ENCODE measurements around the gene RAB11FIP4. TPM values are rescaled to one million over a fixed set of nuclear protein-coding genes. Genes with fewer than 3 reads are reported as not detected.
"Not testable (repeated sequence)": the region's sequence is repeated elsewhere in the genome, so short reads cannot be mapped to it uniquely, and the experiment has no call there.

Gene RAB11FIP4
- total and polyA plus RNA-seq, 8 donors, result 6.5 to 42.7 (median 24.5) TPM

DNA sequence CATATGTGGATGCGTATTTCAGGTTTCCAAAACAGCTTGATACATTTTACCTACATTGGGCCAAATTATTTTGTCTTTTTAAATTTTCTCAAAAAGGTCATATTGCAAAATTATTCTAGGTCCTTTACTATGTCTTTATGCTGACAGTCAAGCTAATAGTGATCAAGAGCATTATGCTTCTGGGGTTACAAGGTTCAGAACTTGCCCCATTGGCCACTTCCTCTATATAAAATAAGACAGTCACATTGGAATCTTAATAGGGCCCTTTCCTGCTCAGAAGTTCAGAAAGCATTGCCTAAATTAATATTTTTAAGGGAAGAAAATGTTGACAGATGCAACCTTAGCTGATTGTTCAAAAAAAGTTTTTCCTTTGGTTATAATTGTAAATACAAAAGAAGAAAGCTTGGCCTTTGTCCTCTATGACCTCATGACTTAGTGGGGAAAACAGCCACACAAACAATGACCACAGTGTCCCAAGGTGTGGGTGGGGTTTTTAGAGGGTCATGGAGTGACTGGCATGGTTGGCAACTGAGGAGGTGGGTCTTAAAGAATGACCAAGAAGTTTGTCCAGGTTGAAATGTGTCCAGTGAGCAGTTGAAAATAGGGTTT lies 11.8 kb upstream of the RAB11FIP4 start:
- no peak for ATAC-seq
- DNase-seq, result no peak
- intact Hi-C loops (cut with DNase I), result no loop called here
- no peaks in the 10 kb centered on the region for H3K4me1 ChIP-seq
- no peak overlapping the region for H3K27ac ChIP-seq
- H3K27me3 ChIP-seq, result no peaks in the 10 kb centered on the region
- H3K9me3 ChIP-seq, result no peaks in the 10 kb centered on the region
- H3K4me3 ChIP-seq, result no peak overlapping the region
- 96 to 100% methylated on average over 1 of the region's 1 CpG for WGBS, 2 donors
- TF ChIP-seq CTCF (IDR thresholded peaks at IDR 0.05), result no peak
- no peak for FAIRE-seq
- peaks cover 0 to 11% (median 0%) of the 10 kb centered on the region in 3 donors for H3K36me3 ChIP-seq

DNA sequence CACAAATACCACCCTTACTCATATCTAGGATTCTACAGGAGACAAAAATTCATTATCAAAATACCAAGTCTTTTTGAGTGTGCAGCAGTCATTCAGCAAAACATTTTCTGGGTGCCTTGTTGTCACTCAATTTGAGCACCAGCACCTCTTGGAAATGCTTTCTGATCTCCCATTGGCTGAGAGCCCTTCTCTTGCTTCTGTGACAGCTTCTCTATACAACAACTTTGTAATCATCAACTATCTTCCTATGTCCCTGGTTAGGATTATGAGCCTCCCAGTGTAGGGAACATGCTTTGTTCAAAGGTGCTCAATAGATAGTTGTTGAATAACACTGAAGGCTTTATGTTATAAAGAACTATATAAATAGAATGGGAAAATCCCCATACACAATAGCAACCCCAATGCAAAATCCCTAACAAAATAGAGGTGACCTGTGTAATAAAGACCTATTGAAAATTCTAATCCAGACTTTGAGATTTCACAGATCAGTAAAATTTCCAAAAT lies 10.3 kb upstream of the RAB11FIP4 start:
- TF ChIP-seq CTCF (IDR thresholded peaks at IDR 0.05), result no peak
- intact Hi-C loops (cut with DNase I), result no loop called here

GRCh38 chr17:31382668-31383275 lies 8.7 kb upstream of the RAB11FIP4 start:
- DNase-seq; ATAC-seq; H3K9me3 ChIP-seq; H3K4me1 ChIP-seq; intact Hi-C loops (cut with DNase I); FAIRE-seq; H3K27me3 ChIP-seq; H3K27ac ChIP-seq; H3K4me3 ChIP-seq: not testable (repeated sequence)
- H3K36me3 ChIP-seq, result peaks cover 0 to 11% (median 0%) of the 10 kb centered on the region in 3 donors
- 96% methylated on average over 11 of the region's 11 CpGs for WGBS, 2 donors

More for the DNA sequence above, 10.3 kb upstream of the RAB11FIP4 start:
- no peak overlapping the region for H3K4me3 ChIP-seq
- H3K27ac ChIP-seq, result no peak overlapping the region
- no peaks in the 10 kb centered on the region for H3K9me3 ChIP-seq
- ATAC-seq (no peak), FAIRE-seq (no peak), DNase-seq (no peak)
- H3K4me1 ChIP-seq, result no peaks in the 10 kb centered on the region
- H3K27me3 ChIP-seq, result no peaks in the 10 kb centered on the region
- peaks cover 0 to 11% (median 0%) of the 10 kb centered on the region in 3 donors for H3K36me3 ChIP-seq

DNA sequence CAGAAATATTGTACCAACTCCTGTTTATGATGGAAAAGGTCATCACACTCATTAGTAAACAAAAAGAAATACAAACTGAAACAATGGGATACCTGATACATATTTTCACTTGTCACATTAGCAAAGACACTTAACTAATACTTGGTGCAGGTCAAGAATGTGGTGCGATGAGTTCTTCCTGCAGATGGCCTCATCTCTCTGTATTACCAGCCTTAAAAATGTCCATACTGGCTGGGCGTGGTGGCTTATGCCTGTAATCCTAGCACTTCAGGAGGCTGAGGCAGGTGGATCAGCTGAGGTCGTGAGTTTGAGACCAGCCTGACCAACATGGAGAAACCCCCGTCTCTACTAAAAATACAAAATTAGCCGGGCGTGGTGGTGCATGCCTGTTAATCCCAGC lies 8.0 kb upstream of the RAB11FIP4 start:
- H3K4me1 ChIP-seq; intact Hi-C loops (cut with DNase I); ATAC-seq; DNase-seq; FAIRE-seq; H3K9me3 ChIP-seq; H3K4me3 ChIP-seq; H3K27ac ChIP-seq; H3K27me3 ChIP-seq: not testable (repeated sequence)
- H3K36me3 ChIP-seq, result peaks cover 0 to 11% (median 0%) of the 10 kb centered on the region in 3 donors
- 97% methylated on average over 6 of the region's 6 CpGs for WGBS, 2 donors

DNA sequence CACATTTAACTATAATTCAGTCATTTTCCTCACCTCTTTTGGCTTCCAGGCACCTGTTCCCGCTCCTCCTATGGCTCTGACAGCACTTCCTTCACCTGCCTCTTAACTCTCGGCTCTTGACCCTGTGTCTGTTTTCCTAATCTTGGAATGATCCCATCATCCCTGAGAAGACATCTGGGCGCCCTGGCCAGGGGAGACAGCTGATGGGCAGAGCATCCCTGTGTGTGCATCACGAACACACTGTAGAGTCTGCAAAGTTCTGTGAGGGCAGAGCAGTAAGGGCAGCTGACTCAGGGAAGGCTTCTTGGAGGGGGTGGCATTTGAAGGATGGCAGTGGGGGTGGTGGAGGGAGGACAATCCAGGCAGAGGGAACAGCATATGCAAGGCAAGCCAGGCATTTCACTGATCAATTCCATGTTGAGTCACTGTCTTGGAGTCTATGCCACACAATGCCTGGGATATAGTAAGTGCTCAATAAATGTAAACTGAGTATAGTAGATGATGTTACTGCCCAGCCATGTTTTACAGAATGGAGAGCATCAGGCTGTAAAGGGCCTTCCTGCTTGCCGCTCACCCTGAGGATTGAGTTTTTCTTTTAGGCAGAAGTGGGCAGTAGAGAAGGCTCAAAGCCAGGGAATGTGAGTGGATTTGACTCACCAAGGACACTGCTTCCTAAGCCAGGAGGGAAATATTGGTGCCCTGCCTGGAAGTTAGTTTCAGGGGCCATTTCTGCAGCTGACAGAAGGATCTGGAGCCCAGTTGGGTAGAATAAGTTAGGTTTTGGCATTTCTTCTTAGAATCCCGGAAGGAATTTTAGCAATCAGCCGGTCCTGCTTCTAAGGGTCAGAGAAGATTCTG lies 5.8 kb upstream of the RAB11FIP4 start:
- Histone ChIP-seq H3K36me3 (peaks cover 0 to 11% (median 0%) of the 10 kb centered on the region in 3 donors), H3K9me3 (no peaks in the 10 kb centered on the region), H3K4me1 (no peaks in the 10 kb centered on the region), H3K27ac (no peak overlapping the region), H3K4me3 (no peak overlapping the region), H3K27me3 (no peaks in the 10 kb centered on the region)
- no peak for ATAC-seq
- 84 to 90% methylated on average over 7 of the region's 7 CpGs for WGBS, 2 donors
- TF ChIP-seq CTCF (IDR thresholded peaks at IDR 0.05), result no peak
- FAIRE-seq, result no peak
- intact Hi-C loops (cut with DNase I), result no loop called here
- no peak for DNase-seq

Data from pancreas (tissue), 10 donors.